Fibroblast of peridontal ligament (primary cell): ENCODE results near the gene KCNQ1.

Experiments
- DNase-seq: peaks from one replicate; pipeline ENCODE4 v3.0.0-alpha.2; 2010; ENCODE audit errors: extremely low read depth

The KCNQ1 gene

GRCh38 chr11:2533587-2534133, 88.9 kb downstream of the KCNQ1 start:
- peak; percentile 85 for DNase-seq

DNA sequence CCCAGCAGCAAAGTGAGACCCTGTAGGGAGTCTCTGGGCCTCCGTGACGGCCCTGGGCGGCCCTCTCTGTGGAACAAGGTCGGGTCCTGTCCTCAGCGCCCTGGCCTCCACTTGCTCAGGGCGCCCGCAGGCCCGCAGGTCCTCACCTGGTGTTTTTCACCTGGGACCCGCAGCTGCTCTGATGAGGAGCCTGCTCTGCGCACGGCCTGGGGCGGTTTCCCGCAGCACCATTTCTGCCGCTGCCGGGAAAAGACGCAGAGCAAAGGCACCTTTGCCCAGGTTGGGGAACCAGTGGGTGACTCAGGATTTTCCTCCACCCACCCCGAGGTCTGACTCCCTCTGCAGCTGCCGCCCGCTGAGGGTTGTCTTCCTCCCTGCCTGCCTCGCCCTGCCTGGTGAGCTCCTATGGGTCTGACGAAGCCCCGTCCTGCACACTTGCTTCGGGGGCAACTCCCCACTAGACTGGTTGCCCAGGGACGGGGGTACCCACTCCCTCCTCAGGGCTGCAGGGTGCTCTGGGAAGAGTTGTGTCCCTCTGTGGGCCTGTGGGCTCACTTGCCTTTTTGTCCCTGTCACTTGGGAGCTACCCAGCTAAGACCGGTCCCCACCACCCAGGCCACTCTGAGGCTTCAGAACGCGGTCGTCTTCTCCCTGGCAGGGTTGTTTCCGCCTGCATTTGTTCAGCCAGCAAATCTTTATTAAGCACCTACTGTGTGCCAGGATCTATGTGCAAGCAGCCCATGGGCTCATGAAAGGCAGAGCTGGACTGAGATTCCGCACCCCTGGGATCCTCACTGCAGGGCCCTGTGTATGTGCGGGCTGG, 89.5 kb downstream of the KCNQ1 start:
- no peak for DNase-seq

DNA sequence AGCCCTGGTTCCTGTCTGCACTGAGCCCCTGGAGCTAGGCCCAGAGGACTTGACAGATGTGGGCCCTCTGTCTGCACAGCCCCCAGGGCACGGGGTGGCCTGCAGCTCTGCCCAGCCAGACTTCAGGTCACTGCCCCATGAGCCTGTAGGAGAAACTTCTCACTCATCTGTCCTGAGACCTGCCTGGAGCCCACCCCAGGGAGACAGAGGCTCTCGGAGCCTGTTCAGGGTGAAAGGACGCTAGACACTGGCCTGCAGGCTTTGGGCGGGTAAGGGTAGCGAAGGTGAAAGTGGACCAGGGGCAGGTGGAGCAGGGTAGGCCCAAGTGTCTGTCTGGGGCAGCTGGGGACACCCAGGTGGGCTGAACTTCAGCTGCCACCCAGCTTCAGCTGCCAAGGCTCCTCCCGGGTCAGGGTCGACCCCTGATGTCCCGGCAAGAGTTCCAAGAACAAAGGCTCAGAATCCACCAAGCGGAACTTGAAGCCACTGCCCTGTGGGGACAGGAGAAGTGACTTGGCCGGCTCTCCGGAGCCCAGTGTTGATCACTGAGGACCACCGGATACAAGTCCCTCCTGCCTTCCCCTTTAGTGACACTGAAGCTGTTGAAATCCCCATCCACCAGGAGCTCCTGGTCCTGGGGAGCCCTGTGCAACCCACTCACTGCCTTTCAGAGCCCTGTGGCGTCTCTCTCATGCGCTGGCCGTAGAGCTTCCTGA, 90.3 kb downstream of the KCNQ1 start:
- DNase-seq: no peak

DNA sequence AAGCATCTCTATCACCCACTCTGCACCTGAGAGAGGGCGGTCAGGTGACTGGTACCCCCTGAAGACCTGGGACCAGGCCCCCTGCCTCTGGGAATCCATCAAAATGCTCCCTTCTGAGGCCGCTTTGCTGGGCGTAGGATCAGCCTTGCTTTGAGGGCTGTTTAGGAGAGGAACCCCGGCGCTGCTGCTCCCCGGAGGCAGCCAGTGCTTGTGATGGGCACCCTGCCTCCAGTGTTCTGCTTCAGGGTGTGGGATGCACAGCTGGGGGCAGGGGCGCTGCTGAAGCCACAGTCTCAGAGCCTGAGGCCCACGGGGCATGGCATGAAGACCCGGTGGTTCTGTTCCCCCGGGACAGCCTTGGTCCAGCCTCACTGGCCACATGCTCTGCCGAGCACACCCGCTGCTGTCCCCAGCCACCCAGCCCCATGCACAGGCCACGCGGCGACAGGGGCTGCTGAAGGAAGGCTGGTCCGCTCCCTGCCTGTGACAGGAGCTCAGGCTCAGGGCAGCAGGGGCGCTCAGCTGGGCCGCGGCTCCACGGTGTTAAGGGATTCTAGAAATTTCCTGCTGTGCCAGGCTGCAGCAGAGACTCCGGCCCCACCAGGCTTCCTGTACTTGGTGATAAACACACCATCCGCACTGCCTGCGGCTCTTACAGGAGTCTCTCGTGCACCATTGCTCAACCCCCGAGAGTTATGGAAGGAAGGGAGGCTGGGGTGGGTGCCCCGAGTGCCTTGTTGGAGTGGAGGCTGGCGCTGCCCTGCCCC, 91.0 kb downstream of the KCNQ1 start:
- no peak for DNase-seq

DNA sequence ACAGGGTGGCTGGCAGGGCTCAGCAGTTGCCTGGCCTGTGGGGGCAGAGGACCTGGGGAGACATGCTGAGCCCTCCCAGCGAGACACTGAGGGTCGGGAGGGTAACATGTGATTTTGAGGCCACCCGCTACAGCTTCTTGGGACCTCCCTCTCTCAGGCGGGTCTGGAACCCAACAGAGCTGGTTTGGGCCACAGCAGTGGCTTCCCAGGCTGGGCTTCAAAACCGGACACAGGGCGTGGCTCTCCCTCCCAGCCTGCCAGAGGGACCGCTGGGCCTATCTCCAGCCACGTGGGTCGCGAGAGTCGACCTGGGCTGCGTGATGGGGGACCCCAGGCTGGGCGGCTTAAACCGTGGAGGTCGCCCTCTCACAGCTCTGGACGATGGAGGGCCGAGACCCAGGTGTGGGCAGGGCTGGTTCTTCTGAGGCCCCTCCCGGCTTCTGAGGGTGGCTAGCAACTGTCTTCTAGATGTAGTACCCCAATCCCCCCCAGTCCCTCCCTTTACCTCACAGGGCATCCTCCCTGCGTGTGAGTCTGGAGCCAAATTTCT, 91.7 kb downstream of the KCNQ1 start:
- DNase-seq: no peak

GRCh38 chr11:2537010-2537705, 92.3 kb downstream of the KCNQ1 start:
- DNase-seq: no peak

GRCh38 chr11:2537896-2538724, 93.3 kb downstream of the KCNQ1 start:
- DNase-seq: no peak

- DNase-seq: no peak
These were observed 94.1 kb downstream of the KCNQ1 start for GRCh38 chr11:2538951-2539350.

- DNase-seq: no peak
These were observed 94.8 kb downstream of the KCNQ1 start for GRCh38 chr11:2539371-2540222.

DNA sequence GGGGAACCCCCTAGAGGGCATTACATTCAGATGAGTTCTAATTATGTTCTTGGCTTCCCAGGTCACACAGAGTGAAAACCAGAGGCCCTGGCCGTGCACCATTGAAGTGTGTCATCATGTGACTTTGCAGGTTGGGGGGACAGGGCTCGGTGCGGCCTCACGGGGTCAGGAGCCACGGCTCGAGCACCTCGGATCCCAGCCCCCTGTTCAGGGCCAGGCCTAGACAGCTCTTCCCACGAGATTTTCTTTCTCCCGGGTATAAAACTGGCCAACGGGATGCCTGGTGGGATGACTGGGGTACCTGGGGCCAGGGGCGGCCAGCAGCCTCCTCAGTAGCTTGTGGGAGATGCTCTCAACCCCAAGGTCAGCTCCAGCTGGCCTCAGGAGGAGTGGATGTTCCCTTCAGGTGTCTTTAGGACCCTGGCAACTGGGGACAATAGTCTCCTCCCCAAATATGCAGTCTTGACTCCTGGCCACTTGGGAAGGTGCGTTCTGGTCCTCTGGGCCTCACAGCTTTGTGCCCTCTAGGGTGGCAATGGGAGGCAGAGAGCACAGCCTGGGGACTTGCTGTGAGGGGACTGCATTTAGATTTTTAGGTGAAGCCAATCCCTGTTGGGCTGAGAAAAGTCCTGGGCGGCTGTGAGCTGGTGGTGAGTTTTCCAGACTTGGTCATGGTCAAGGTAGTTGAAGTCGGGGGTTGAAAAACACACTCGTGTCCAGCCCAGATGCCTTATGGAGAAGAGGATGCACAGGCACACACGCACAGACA, 95.6 kb downstream of the KCNQ1 start:
- no peak for DNase-seq

DNA sequence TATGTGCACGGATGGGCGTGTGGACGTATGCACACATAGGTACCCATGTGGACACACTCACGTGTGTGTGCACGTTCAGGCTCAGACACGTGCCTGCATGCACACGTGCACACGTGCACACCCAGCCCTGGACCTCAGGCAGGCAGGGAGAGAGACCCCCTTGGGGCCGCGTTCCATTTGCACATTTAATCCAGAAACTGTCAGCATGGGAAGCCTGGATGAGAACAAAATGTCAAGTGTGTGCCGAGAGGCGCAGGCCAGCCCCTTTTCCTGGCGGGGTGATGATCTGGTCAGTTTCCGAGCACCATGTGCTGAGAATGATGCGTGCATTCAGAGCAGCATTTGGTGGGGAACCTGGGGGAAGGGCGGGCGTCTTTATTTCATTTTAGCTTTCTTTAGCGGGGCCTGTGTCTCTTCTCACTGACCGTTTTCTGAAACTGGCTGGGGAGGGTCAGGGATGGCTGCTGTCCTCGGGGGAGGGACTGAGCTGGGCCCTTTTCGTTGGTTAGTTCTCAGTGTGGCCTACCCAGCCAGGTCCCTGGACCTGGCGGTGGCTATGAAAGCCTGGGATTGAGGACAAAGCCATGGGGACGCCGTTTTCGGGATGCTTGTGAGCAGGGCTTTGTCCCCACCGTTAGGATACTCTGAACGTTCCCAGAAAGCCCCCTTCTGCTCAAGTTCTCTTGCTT, 96.3 kb downstream of the KCNQ1 start:
- no peak for DNase-seq

- DNase-seq: no peak
These were observed 97.1 kb downstream of the KCNQ1 start for GRCh38 chr11:2541881-2542361.

GRCh38 chr11:2542406-2542805, 97.6 kb downstream of the KCNQ1 start:
- no peak for DNase-seq

DNA sequence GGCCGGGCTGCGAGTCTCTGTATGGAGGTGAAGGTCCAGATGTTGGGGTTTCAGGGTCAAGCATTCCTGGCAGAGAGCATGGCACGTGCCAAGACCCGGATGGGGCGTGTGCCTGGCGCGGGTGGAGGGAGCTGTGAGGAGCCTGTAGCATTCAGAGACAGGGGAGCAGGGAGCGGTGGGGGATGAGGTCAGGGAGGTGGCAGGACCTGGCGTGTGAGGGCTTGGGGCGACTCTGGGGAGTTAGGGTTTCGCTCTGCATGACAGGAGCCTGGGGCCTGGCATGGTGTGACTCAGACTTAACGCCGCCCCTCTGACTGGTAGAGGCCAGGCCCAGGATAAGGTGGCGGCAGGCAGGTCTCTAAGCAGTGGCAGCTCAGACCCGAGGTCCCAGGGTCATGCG, 103.0 kb downstream of the KCNQ1 start:
- DNase-seq: no peak

DNA sequence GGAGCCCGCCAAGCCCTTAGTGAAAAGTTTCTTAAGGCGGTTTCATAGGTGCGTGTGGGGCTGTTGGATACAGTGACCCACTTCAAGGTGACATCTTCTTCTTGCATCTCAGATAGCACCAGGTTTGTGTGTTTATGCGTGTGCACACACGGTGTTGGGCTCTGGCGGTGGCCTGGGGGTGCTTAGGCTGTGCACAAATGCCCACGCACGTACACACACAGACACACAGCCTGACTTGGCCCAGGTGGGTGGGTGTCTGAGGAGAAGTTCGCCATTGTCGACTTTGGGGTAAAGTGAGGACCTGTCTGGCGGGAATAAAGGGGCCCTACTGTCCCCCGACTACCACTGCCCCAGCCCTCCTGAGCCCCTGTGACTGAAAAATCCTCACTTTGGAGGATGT, 103.8 kb downstream of the KCNQ1 start:
- DNase-seq: no peak

DNA sequence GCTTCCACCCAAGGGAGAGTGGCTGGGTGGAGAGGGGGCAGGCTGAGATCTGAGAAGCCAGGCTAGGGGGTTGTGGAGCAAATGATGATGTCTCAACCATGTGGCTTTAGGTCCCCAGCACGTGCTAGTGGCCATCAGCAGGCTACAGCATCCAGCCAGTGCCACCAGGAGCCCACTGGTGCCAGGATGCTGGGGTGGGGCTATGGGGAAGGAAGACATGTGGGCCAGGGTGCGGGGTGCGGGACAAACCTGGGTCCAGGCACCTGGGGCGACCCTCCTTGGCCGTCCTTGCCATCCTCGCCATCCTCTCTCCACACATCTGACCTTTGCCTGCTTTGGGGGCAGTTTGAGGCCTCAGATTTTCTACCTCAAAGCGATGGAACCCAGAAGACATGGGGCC, 104.3 kb downstream of the KCNQ1 start:
- DNase-seq: no peak

GRCh38 chr11:2549491-2549875, 104.7 kb downstream of the KCNQ1 start:
- no peak for DNase-seq
